GM19467 (cell line): Measurements from ENCODE around the gene UBE3B.

Experiments
- ATAC-seq: cut with Tn5 transposase; IDR thresholded peaks from one replicate; pipeline ENCODE4 v1.9.1; 2021; ENCODE audit warnings: mild to moderate bottlenecking, moderate library complexity; ENCODE audit not compliant: unreplicated experiment

UBE3B gene

GRCh38 chr12:109527489-109528123 lies 50.2 kb downstream of the UBE3B start:
- ATAC-seq = no peak

GRCh38 chr12:109529691-109530640 lies 52.5 kb downstream of the UBE3B start:
- no peak for ATAC-seq

- ATAC-seq = no peak
Measured at GRCh38 chr12:109531411-109531810, 54.0 kb downstream of the UBE3B start.

- no peak for ATAC-seq
Measured at GRCh38 chr12:109532721-109533486, 55.5 kb downstream of the UBE3B start.

- ATAC-seq = no peak
Measured at GRCh38 chr12:109533487-109533740, 56.0 kb downstream of the UBE3B start.

- no peak for ATAC-seq
Measured at GRCh38 chr12:109534456-109534855, 57.0 kb downstream of the UBE3B start.

- no peak for ATAC-seq
Measured at GRCh38 chr12:109535231-109535862, 57.9 kb downstream of the UBE3B start.

GRCh38 chr12:109535863-109536250 lies 58.4 kb downstream of the UBE3B start:
- ATAC-seq = no peak

GRCh38 chr12:109537136-109537535 lies 59.7 kb downstream of the UBE3B start:
- no peak for ATAC-seq

- ATAC-seq = no peak
Measured at GRCh38 chr12:109538191-109538863, 60.9 kb downstream of the UBE3B start.

GRCh38 chr12:109539508-109539907 lies 62.1 kb downstream of the UBE3B start:
- ATAC-seq = no peak

- ATAC-seq = no peak
Measured at GRCh38 chr12:109540526-109541412, 63.3 kb downstream of the UBE3B start.

GRCh38 chr12:109541413-109541726 lies 63.9 kb downstream of the UBE3B start:
- ATAC-seq = no peak

- no peak for ATAC-seq
Measured at GRCh38 chr12:109542014-109542413, 64.6 kb downstream of the UBE3B start.

- no peak for ATAC-seq
Measured at GRCh38 chr12:109542876-109543275, 65.4 kb downstream of the UBE3B start.

GRCh38 chr12:109544955-109545531 lies 67.6 kb downstream of the UBE3B start:
- ATAC-seq = no peak

GRCh38 chr12:109545826-109546225 lies 68.4 kb downstream of the UBE3B start:
- ATAC-seq = no peak

- ATAC-seq = no peak
Measured at GRCh38 chr12:109547286-109547685, 69.9 kb downstream of the UBE3B start.

GRCh38 chr12:109548258-109548657 lies 70.8 kb downstream of the UBE3B start:
- ATAC-seq = no peak
